Prostate gland (tissue), 2 donors: ENCODE measurements around the gene RAB19. TPM values are rescaled to one million over a fixed set of nuclear protein-coding genes. Genes with fewer than 3 reads are reported as not detected.

Experiments used
- DNase-seq: peaks from one replicate; pipeline ENCODE4 v3.0.0-alpha.2; 2019; ENCODE audit warnings: low spot score
- H3K27ac ChIP-seq, 2 donors: fragments of 200-600 bp; sonication (generic); 2 replicates each; pipeline ENCODE4 v1.5.1; 2017 to 2019
- H3K27me3 ChIP-seq: fragments of 200-600 bp; sonication (generic); replicated peaks from 2 replicates; pipeline ENCODE4 v1.5.1; 2019; ENCODE audit not compliant: insufficient read depth
- H3K36me3 ChIP-seq, 2 donors: fragments of 200-600 bp; sonication (generic); 1 replicate in 1 of 2; 2 replicates in 1 of 2; pipeline versions ENCODE4 v1.5.1 to v1.8.1; 2017 to 2019
- H3K4me1 ChIP-seq: fragments of 200-600 bp; sonication (generic); replicated peaks from 2 replicates; pipeline ENCODE4 v1.5.1; 2019
- H3K4me3 ChIP-seq, 2 donors: fragments of 200-600 bp; sonication (generic); 2 replicates each; pipeline ENCODE4 v1.5.1; 2017 to 2019
- H3K9me3 ChIP-seq: fragments of 200-600 bp; sonication (generic); 2 replicates; pipeline ENCODE4 v1.5.1; 2017
- POLR2A ChIP-seq: fragments of 450-650 bp; IDR thresholded peaks from one replicate; pipeline ENCODE4 v1.6.1; 2016; ENCODE audit warnings: antibody characterized with exemption, mild to moderate bottlenecking
- POLR2AphosphoS5 ChIP-seq: sonication (generic); formaldehyde crosslinking; IDR thresholded peaks from one replicate; pipeline ENCODE4 v1.6.1; 2017; ENCODE audit warnings: antibody characterized with exemption
- WGBS: methylation state at CpG from one replicate; pipeline ENCODE4 v1.1.5; 2018; 5-methylcytosine and 5-hydroxymethylcytosine counted together
- intact Hi-C: fragments of 100-400 bp; cut with DNase I; formaldehyde crosslinking; loops from one replicate; pipeline ENCODE4 v1.14.2; 2022
- total RNA-seq, 2 donors: library from RNA; depleted of rRNA; stranded (reverse); fragments of >200 nt; gene quantifications; one replicate each; pipeline ENCODE4 v1.1.0, GENCODE V29; 2016
- TF ChIP-seq, protein P1 (sequence below), 4 experiments: fragments of 200-600 bp in 2 of 4; fragments of 450-650 bp in 2 of 4; sonication (generic) in 2 of 4; IDR thresholded peaks; 1 replicate in 3 of 4; 2 replicates in 1 of 4; pipeline ENCODE4 v1.5.1; 2016 to 2019; ENCODE audit warnings: antibody characterized with exemption in 4 of 4, mild to moderate bottlenecking in 2 of 4, moderate library complexity in 2 of 4

Gene RAB19, protein sequence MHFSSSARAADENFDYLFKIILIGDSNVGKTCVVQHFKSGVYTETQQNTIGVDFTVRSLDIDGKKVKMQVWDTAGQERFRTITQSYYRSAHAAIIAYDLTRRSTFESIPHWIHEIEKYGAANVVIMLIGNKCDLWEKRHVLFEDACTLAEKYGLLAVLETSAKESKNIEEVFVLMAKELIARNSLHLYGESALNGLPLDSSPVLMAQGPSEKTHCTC
- total RNA-seq = 1 to 10 TPM in 1 of 2 donors, under 1 TPM in 1; 0.80 to 9.3 TPM

DNA sequence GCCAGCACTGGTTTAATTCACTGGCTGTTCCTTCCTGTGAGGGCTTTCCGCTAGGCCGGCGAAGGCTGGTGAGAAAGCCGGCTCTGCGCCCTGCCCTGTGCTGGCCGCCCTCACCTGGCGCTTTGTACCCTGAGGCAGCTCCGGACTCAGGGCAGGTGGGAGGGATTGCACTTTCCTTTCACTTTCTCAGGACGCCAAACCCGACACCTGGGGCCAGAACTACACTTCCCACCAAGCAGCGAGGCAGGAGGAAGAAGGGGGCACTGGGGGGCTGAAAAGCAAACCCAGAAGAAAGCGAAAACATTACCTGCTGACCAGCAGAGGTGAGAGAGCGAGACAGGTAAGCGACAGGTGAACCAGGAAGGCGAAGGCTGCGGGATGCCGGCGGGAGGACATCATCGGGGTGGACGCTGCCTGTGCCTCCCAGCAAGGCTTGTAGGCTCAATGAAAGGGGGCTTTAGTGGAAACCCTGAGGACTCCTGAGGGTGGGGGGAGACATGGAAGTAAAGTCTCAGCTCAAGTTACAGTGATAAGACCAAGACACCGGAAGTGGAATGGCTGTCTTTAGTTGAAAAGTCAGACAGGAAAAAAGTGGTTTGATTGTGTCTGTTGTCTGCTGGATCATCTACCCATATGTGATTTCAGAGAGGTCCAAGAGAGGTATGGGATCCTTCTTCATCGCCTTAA lies at the start of gene RAB19:
TSS of gene RAB19 (plus strand) at position 181 of the 687 bp plus-strand sequence. CDS start 3,589 bp downstream, outside the sequence.
- H3K9me3 ChIP-seq = no peaks in the 10 kb centered on the region
- no peaks in the 10 kb centered on the region for H3K36me3 ChIP-seq
- DNase-seq = peak; percentile 51
- H3K4me1 ChIP-seq = no peaks in the 10 kb centered on the region
- H3K4me3 ChIP-seq = peak within 1 kb of the TSS; percentile 26 to 43
- intact Hi-C loops = no loop called here
- peak; percentile 26 for TF ChIP-seq POLR2AphosphoS5
- no peak for TF ChIP-seq POLR2A
- TF ChIP-seq, protein P1, sequence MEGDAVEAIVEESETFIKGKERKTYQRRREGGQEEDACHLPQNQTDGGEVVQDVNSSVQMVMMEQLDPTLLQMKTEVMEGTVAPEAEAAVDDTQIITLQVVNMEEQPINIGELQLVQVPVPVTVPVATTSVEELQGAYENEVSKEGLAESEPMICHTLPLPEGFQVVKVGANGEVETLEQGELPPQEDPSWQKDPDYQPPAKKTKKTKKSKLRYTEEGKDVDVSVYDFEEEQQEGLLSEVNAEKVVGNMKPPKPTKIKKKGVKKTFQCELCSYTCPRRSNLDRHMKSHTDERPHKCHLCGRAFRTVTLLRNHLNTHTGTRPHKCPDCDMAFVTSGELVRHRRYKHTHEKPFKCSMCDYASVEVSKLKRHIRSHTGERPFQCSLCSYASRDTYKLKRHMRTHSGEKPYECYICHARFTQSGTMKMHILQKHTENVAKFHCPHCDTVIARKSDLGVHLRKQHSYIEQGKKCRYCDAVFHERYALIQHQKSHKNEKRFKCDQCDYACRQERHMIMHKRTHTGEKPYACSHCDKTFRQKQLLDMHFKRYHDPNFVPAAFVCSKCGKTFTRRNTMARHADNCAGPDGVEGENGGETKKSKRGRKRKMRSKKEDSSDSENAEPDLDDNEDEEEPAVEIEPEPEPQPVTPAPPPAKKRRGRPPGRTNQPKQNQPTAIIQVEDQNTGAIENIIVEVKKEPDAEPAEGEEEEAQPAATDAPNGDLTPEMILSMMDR (IDR thresholded peaks at IDR 0.05) = peak in 1 of 4 experiments; percentile 10
- WGBS = 6% methylated on average over 22 of the region's 22 CpGs
- no peaks in the 10 kb centered on the region for H3K27me3 ChIP-seq
- peak within 1 kb of the TSS; percentile 35 to 45 for H3K27ac ChIP-seq

DNA sequence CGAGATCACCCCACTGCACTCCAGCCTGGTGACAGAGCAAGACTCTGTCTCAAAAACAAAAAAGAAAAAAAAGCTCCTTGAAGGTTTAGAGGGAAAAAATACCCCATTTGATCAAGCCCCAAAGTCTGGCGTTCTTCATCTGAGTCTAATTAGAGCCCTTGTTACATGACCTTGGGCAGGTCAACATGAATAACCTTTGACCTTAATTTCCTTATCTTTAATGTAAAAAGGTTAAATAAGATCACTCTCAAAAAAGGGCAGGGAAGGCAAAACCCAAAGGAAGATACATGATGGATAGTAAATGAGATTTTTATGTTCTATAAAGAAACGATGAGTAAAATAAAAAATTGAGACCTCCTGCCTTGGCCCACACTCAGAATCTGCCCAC lies 45.8 kb upstream of the RAB19 start:
- H3K4me1 ChIP-seq = no peaks in the 10 kb centered on the region
- 93% methylated on average over 3 of the region's 3 CpGs for WGBS
- intact Hi-C loops = no loop called here
- H3K36me3 ChIP-seq = no peaks in the 10 kb centered on the region
- no peaks in the 10 kb centered on the region for H3K27me3 ChIP-seq
- no peak for DNase-seq
- H3K27ac ChIP-seq = no peak overlapping the region
- H3K4me3 ChIP-seq = no peak overlapping the region
- H3K9me3 ChIP-seq = no peaks in the 10 kb centered on the region
- TF ChIP-seq, protein P1 (IDR thresholded peaks at IDR 0.05) = no peak
- TF ChIP-seq POLR2A = no peak
- no peak for TF ChIP-seq POLR2AphosphoS5

DNA sequence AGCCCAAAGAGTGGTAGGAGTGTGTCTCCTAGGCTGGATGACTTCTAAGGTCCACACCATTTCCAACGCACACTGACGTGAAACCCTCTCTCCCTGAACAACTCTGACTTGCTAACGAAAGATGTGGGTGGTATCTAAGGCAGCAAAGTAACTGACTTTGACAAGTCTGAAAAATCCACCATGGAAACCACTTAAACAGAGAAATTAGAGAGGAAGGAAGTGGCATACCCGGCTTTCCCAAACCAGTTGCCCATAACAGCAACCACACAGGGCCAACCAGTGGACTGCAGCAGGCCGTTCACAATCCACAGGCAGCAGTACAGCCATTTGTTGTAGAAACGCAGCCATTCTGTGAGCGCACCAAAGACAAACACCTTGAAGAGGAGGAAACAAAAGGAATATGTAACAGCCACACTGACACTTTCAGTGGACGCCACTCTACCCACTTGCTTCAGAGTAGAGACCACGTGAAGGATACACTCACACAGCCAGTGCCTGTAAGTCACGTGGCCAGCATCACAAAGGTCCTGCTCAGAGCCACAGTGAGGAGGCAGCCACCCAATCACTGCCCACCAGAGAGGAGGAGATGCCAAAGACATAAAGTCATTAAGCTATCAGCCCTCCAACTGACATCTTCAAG lies 45.3 kb upstream of the RAB19 start:
- no peaks in the 10 kb centered on the region for H3K27me3 ChIP-seq
- H3K4me3 ChIP-seq = no peak overlapping the region
- TF ChIP-seq POLR2AphosphoS5 (no peak), POLR2A (no peak)
- TF ChIP-seq, protein P1 (IDR thresholded peaks at IDR 0.05) = no peak
- no peaks in the 10 kb centered on the region for H3K9me3 ChIP-seq
- H3K36me3 ChIP-seq = no peaks in the 10 kb centered on the region
- no peak for DNase-seq
- WGBS = 88% methylated on average over 10 of the region's 10 CpGs
- H3K27ac ChIP-seq = no peak overlapping the region
- no peaks in the 10 kb centered on the region for H3K4me1 ChIP-seq
- intact Hi-C loops = no loop called here

DNA sequence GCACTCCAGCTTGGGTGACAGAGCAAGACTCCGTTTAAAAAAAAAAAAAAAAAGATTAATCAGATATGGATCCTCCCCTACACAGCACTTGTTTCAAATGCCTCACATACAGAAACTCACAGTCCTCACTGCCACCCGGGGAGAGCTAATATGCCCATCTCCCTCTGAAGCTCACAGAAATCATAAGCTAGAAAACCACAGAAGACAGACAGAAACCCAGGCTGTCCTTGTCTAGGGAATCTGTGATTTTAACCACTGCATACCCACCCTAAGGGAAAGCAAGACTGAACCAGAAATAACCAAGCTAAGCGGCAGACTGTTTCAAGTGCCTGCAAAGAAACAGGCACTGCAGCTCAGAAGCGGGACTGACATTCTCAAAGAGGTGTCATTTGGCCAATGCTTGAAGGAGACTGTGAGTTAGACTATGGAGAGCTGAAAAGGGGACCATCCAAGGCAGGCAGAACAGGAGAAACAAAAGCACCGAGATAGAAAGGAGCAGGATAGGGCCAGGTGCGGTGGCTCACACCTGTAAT lies 43.1 kb upstream of the RAB19 start:
- intact Hi-C loops = no loop called here
- Histone ChIP-seq H3K27me3 (no peaks in the 10 kb centered on the region), H3K36me3 (no peaks in the 10 kb centered on the region), H3K4me1 (no peaks in the 10 kb centered on the region), H3K27ac (no peak overlapping the region), H3K4me3 (no peak overlapping the region), H3K9me3 (no peaks in the 10 kb centered on the region)
- no peak for TF ChIP-seq POLR2A
- TF ChIP-seq POLR2AphosphoS5 = no peak
- TF ChIP-seq, protein P1 (IDR thresholded peaks at IDR 0.05) = no peak
- 85% methylated on average over 6 of the region's 6 CpGs for whole genome bisulfite sequencing
- no peak for DNase-seq
